Endothelial cell of hepatic sinusoid (primary cell): ENCODE data around the gene CRYBB1.
"Not testable (repeated sequence)": the region's sequence is repeated elsewhere in the genome, so short reads cannot be mapped to it uniquely, and the experiment has no call there.

Experiments used
- in situ Hi-C: cut with HindIII; loops from 2 replicates; pipeline ENCODE4 v1.10.0; 2017; ENCODE audit warnings: low sequenced_read_pairs

The CRYBB1 gene

DNA sequence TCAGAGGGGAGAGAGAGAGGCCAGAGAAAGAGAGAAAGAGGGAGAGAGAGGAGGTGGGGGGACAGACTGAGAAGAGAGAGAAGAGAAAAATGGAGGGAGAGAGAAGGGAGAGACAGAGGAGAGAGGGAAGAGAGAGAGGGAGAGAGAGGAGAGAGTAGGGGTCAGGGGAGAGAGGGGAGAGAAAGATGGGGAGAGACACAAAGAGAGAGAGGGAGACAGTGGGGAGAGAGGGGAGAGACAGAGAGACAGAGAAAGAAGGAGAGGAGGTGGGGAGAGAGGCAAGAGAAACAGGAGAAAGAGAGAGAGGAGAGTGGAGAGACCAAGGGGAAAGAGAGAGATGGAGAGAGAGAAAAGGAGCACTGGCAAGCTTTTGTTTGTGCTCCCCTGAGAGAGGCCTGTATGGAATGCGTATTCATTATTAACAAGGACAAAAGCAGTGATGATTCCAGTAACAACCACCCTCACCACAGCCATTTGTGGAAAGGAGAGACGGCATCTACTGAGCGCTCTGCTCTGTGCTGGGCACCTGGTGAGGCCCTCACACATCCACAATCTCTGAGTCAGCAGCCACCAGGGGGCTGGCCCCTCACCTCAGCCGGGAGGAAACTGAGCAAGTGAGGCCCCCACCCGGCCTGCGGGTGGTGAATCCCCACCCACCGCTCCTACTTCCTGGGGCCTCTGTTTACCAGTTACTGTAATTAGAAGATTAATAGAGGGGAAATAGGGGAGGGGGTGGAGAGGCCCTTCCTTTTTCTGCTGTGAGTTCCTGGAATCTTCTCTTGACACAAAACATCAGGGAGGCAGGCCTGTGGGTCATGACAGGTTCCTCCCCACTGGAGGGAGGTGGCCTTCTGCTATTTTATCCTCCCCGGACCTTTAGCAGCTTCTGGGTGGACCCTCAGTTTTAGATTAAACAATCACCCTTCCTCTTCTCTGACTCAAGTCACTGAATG, 24.9 kb upstream of the CRYBB1 start:
- in situ Hi-C loops, result no loop called here

DNA sequence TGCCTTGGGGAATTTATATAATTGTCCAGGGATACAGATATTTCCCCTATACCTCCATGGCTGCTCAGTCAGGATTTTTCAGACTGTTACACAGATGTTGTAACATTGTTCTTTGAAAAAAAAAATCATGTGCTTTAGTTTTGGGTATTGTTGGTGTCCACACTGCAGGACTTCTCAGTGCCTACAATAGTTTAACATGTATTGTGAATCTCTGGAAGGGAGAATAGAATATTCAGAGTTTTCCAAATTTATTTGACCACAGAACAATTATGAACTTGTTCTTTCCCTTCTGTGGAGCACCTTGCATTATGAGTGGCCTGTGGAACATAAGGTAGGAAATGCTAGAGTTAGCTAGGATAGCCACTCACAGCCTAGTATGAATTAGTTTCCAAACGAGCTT, 18.5 kb upstream of the CRYBB1 start:
- in situ Hi-C loops, result no loop called here

DNA sequence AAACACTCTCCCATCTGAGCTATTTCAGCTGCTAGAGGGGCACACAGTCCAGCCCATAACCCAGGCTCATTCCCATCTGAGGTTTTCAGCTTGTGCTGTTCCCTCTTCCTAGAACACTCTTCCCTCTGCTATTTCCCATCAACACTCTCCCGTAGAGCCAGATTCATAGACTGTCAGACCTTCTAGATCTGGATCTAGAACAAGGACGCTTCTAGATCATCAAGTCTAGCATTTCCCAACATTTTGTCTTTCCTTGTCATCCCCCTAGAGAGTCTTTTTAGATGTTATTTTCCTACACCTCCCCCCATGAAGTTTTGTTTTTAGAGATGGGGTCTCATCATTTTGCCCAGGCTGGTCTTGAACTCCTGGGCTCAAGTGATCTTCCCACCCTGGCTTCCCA, 17.3 kb upstream of the CRYBB1 start:
- in situ Hi-C loops, result no loop called here

DNA sequence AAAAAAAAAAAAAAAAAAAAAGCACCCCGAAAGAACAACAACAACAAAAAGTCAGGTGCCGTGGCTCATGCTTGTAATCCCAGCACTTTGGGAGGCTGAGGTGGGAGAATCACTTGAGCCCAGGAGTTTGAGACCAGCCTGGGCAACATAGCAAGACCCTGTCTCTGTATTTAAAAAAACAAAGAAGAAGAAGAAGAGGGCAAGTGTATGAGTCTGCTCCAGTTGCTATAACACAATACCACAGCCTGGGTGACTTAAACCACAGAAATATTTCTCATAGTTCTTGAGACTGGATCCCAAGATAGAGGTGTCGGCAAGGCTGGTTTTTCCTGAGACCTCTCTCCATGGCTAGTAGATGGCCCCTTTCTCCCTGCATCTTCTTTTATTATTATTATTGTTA, 16.4 kb upstream of the CRYBB1 start:
- in situ Hi-C loops, result no loop called here

DNA sequence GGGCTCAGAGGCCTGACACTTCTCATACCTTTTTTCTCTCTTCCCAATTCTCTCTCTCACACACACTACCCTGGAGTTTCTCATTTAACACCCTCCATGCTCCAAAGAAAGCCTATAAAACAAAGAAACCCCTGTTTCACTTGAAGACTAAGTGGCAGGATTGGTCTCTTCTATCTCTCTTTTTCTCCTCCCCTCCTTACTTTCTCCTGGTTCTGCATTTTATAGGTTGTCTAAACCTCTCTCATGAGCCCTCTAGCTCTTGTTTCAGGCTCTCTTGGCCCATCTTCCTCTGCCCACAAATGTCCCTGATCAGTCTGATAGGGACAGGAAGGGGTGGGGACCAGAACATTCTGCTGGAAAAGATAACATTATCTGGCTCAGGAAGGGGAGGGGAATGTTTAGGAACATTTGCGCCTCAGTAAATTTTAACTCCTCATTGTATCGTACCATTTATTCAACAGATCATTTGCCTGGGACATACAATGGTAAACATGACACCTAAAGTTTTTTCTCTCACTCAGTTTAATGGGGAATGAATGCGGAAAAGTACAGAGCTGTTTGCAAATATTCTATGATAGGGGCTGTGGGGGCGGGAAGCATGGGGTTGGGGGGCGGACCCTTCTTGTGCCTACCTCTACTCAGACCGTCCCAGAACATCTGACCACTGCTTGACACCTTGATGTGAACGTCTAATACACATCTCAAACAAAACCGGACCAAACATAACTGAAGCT, 14.8 kb upstream of the CRYBB1 start:
- in situ Hi-C loops, result no loop called here

DNA sequence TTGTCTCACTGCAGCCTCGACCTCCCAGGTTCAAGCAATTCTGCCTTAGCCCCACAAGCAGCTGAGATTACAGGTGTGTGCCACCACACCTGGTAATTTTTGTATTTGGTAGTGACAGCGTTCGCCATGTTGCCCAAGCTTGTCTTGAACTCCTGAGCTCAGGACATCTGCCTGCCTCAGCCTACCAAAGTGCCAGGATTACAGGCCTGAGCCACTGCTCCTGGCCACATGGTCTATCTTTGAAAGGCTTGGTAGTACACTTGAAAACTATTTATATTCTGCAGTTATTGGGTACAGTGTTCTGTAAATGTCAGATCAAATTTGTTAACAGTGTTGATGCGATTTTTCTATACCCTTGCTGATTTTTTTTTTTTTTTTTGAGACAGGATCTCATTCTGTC, 13.5 kb upstream of the CRYBB1 start:
- in situ Hi-C loops, result no loop called here

DNA sequence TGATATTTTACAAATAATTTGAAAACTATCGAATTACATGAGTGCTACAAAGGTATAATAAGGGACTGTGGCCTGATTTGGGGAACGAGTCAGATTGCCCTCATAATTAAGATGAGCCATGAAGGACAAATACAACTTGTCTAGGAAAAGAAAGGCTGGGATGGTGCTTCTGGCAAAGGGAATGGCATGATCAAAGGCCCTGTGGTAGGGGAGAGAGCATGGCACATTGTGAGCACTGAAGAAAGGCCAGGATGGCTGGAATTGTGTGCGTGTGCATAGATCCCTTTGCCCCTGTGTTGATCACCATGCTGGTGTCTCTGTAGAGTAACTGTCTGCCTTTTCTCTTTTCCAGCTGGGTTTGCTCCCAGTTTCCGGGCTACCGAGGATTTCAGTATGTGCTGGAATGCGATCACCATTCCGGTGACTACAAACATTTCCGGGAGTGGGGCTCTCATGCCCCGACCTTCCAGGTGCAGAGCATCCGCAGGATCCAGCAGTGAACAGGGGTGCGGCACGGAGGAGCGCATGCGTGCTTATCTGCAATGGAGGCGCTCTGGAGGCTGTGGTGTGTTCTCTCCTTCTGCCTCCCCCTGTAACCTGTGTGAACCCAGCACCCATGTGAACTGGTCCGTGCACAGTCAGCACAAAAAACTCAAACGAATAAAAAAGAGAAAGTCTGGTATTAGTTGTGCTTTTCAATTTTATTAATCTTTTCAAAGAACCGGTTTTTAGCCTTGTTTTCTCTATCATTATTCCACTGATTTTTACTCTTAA, 12.3 kb upstream of the CRYBB1 start:
- in situ Hi-C loops, result no loop called here

DNA sequence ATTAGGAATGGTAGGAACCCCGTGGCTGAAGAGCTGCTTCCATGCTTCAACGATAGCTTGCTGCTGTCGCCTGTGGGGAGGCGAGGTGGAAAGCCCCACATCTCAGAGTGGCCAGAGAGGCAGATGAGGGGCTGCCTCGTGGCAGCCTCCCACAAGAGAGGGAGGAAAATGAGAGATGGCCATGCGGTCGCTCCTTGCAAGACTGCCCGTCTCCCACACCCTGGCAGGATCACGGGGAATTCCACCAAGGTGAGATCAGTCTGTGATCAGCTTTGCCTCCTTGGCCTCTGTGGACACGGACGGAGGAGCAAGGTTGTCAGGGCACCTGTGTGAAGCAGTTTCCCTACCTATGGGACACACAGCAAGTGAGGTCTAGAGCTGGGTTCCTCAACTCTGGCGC, 7.0 kb upstream of the CRYBB1 start:
- in situ Hi-C loops, result no loop called here

DNA sequence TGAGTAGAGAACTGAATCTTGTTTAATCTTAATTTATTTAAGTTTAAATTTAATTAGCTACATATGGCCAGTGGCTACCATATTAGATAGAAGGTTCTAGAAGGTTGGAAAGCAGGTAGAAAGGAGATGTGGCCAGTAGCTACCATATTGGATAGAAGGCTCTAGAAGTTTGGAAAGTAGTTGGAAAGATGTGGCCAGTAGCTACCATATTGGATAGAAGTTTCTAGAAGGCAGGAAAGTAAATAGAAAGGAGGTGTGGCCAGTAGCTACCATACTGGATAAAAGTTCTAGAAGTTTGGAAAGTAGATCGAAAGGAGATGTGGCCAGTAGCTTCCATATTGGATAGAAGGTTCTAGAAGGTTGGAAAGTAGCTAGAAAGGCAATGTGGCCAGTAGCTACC, 6.2 kb upstream of the CRYBB1 start:
- in situ Hi-C loops, result no loop called here

DNA sequence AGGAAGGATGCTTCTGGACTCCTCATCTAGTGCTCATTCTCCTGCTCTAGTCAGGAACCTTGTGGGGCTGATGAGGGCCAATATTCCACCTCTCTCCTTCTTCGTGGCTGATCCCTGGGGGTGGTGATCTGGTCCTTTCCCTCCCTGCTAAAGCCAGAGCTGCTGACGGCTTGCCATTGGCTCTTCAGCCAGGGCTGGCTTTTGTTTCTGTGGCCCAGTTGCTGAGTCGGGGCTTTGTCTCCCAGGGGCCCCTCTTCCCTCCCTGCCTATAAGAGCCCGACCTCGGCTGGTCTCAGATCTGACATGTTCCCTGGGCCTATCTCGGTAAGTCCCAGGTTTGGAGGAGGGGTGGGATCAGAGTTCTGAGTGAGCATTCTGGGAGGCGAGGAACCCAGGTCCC, 3.8 kb upstream of the CRYBB1 start, which contains the start of gene CRYBA4:
Gene CRYBA4, plus strand, starts transcription at position 301 of the 400 bp plus-strand sequence. CDS start 634 bp downstream, outside the sequence.
- in situ Hi-C loops, result no loop called here

DNA sequence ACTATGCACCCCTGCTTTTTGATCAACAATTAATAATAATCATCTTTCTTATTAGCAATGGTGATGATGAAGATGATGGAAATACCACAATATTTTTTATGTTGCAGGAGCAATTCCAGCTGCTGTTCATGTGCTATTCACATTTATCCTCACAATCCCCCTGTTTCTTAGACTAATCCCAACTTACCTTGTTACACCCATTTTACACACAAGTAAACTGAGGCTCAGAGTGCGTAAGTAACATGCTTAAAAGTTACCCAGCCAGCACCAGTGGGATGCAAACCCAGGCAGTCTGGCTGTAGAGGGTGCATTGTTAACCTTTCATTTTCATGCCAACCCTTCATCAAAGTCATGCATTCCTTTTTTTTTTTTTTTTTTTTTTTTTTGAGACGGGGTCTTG, 2.4 kb upstream of the CRYBB1 start:
- in situ Hi-C loops, result no loop called here

DNA sequence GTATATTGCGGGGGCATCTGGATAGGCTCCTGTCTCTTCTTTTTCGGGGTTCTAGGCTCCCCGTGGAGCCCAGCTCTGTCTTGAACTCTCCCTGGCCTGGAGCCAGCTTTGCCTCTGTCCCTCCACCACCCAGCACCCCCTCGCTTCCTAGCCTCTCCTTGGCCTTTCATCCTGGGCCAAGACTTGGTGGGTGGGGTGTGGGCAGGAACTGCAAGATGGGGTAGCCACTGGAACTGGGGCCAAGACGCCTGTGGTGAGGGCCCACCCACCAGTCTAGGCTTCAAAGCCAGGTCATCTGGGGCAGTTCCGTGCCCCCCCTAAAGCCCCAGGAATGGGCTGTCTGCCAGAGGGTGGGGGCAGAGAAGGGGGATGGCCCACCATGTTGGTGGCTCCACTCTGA, 1.7 kb upstream of the CRYBB1 start:
- in situ Hi-C loops, result no loop called here

DNA sequence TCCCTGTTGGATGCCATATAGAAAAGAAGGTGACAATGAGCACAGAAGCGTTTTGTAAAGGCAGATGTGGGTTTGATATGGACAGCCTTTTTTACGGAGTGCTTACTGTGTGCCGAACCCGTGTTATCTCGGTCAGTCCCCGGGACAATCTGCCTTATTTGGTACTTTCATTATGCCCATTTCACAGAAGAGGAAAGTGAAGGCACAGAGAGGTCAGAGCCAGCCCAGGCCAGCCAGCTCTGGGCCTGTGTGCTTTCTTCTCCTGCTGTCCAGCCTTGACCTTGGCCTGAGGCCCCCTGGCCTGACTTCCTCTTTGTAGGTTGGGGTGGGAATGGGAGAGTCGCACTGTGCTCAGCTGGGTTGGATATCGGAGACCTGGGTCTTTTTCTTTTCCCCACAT, 628 bp upstream of the CRYBB1 start:
- in situ Hi-C loops, result no loop called here

DNA sequence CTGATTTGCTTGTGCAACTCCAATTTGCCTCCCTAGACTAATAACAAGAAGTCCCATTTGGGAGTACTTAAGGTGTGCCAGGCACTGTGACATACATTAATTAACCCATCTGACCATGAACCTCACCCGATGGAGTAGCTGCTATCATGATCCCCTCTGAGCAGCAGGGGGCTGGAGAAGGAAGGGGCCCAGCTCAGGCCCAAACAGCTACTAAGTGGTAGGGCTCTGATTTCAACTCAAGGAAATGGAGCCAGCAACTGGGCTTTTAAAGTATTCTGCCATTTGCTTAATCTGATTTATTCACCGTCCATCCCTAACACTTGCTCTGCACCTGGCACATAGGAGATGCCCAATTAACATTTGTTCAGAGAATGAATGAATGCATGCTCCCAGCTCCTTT, 1.2 kb downstream of the CRYBB1 start:
- in situ Hi-C loops, result no loop called here

DNA sequence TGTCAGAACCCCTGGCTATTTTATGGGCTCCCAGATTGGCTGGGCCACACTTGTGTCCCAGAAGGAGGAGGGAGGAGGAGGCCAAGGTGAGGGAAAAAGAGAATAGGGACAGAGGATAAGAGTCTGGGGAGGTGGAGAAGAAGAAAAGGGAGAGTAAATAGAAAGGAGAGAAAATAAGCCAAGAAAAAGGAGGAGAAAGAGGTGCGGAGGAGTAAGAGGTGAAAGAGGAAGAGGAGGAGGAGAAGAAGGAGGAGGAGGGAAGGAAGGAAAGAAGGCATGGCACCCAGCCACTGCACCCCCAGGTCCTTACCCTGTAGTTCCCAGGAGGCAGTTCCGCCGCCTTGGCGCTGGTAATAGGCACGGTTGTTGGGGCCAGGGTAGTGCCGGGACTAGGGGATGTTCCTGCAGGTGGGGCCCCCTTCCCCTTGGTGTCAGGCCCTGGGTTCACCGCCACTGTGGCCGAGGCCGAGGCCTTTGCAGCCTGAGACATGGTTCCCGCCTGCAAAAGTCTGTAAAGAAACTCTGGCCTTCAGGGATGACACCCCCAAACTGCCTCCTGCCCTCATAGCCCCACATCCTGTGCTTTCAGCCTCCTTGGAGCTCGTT, 1.9 kb downstream of the CRYBB1 start:
- in situ Hi-C loops, result no loop called here

DNA sequence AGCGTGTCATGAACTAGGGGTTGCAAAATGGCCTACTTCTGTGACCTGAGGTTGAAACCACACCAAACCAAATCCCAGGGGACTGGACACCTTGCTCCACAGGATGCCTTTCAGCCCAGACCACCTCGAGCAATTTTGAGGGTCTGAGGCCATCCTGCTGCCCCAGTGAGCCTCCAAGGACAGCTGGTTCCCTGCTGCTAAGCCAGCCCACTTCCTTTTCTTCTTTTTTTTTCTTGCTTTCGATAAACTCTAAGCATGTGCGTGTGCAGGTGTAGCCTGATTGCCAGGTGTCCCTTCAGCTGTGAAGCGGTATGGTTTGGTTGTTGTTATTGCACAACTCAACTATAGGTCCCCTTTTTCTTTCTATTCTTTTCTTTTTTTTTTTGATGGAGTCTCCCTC, 2.7 kb downstream of the CRYBB1 start:
- in situ Hi-C loops, result no loop called here

DNA sequence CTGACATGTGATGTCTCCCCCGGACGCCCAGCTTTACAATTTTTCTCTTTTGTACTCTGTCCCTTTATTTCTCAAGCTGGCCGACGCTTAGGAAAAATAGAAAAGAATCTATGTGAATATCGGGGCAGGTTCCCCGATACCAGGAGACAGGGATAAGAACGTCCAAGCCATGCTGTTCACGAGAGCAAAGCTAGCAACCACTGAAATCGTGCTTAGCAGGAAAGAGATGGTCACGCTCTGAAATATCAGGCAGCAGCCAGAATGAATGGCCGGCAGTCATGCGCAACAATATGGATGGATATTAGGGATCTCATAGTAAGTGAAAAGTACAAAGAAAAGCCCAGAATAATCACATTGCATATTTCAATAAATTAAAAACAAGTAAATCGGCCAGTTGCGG, 3.5 kb downstream of the CRYBB1 start:
- in situ Hi-C loops, result no loop called here

DNA sequence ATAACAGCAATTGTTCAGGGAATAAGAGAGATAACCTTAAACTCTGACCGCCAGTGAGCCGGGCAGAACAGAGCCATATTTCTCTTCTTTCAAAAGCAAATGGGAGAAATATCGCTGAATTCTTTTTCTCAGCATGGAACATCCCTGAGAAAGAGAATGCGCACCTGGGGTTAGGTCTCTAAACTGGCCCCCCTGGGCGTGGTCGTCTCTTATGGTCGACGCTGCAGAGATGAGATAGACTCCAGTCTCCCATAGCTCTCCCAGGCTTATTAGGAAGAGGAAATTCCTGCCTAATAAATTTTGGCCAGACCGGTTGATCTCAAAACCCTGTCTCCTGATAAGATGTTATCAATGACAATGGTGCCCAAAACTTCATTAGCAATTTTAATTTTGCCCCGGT, 4.1 kb downstream of the CRYBB1 start:
- in situ Hi-C loops, result not testable (repeated sequence)

DNA sequence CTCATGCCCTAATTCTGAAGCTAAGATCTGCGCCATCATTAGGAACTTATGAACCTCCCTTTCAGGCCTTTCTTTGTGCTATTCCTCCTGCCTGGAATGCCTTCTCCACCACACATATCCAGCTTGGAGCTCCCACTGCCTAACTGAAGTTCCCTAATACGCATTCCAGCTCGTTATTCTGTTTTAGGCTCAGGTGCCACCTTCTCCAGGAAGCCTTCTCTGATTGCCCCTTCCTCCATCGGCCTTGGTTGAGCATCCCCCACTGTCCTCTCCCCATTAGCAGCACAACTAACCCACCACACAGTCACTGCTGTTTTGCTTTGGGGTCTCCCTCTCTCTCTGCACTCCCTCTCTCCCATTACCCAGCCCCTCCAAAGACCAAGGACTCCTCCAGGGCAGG, 5.2 kb downstream of the CRYBB1 start:
- in situ Hi-C loops, result no loop called here

DNA sequence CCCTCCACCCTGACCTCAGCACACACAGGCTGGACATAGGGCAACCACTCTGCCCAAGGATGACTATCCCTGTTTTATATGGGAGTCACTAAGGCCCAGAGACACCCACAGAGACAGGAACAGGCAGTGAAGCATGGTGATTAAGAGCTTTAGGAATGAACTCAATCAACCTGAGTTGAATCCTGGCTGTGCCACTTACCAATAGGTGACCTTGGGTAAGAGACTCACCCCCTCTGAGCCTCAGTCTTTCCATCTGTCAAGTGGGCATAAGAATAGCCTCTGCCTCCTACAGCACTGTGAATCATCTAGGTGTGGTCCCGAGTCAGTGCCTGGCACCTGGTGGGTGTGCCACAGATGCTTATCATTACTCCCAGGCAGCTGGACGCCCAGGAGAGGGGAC, 6.8 kb downstream of the CRYBB1 start:
- in situ Hi-C loops, result no loop called here
